Cardiac muscle cell (in vitro differentiated cells and primary cell): ENCODE measurements around the gene ZRANB3. TPM values are rescaled to one million over a fixed set of nuclear protein-coding genes. Genes with fewer than 3 reads are reported as not detected.
A peak's percentile ranks its signal among the peaks of the same experiment; 100 is the strongest.
"Not testable (repeated sequence)": the region's sequence is repeated elsewhere in the genome, so short reads cannot be mapped to it uniquely, and the experiment has no call there.

Source experiments
- DNase-seq, 2 donors: peaks; one replicate each; pipeline versions ENCODE4 v3.0.0 to v3.0.0-alpha.2; 2010 to 2017; ENCODE audit warnings: low read depth in 1 of 2, low spot score in 1 of 2
- H3K27ac ChIP-seq: fragments of 200-600 bp; sonication (generic); 2 replicates; pipeline ENCODE4 v1.5.1; 2016
- H3K27me3 ChIP-seq: fragments of 200-600 bp; sonication (generic); 2 replicates; pipeline ENCODE4 v1.6.0; 2016; ENCODE audit warnings: control low read depth
- H3K36me3 ChIP-seq: fragments of 200-600 bp; sonication (generic); 2 replicates; pipeline ENCODE4 v1.5.1; 2016; ENCODE audit warnings: control low read depth
- H3K4me1 ChIP-seq: fragments of 200-600 bp; sonication (generic); 2 replicates; pipeline ENCODE4 v1.8.1; 2017; ENCODE audit warnings: low read depth, mild to moderate bottlenecking, mixed run types
- H3K4me3 ChIP-seq: fragments of 200-600 bp; sonication (generic); 2 replicates; pipeline ENCODE4 v1.5.1; 2016; ENCODE audit warnings: mild to moderate bottlenecking
- H3K9me3 ChIP-seq: fragments of 200-600 bp; sonication (generic); 2 replicates; pipeline ENCODE4 v1.5.1; 2017; ENCODE audit warnings: low read depth, mild to moderate bottlenecking, control low read depth
- polyA plus RNA-seq: library from polyadenylated mRNA; unstranded; fragments of >200 nt; fragmentation: Nextera tagmentation; extraction: Ambion mirVana; gene quantifications from 2 replicates; pipeline ENCODE4 v1.2.1, GENCODE V29; 2016
- total RNA-seq: library from RNA; depleted of rRNA; stranded (reverse); fragments of >200 nt; gene quantifications from 2 replicates; pipeline ENCODE4 v1.2.3, GENCODE V29; 2016
- TF ChIP-seq, protein P1 (sequence below): IDR thresholded peaks from 2 replicates; pipeline ENCODE4 v1.5.1; 2012; ENCODE audit warnings: low read depth, mild to moderate bottlenecking, low read length

The ZRANB3 gene
- total and polyA plus RNA-seq, 2 experiments from 2014 or later, result 3.9 to 8.8 TPM

DNA sequence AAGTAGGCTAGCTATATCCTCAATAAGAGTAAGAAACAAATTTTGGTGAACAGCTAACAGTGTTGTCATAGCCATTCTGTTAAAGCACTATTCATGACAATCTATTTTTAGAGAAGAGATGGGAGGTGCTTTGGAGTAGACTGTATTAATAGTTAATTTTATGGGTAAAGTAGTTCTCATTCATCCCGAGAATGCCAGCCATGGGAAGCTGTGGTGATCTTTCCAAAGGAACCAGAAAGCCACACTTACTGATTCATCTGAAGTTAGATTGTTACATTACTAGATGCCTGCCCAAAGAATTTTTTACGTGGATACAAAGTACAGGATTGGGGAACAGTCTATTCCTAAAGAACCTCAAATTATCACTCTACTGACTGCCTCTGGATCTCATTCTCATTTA lies 74.6 kb downstream of the ZRANB3 start:
- no peak for DNase-seq
- Histone ChIP-seq H3K27me3 (no peaks in the 10 kb centered on the region), H3K4me1 (no peaks in the 10 kb centered on the region), H3K27ac (no peak overlapping the region), H3K9me3 (no peaks in the 10 kb centered on the region), H3K36me3 (no peaks in the 10 kb centered on the region), H3K4me3 (no peak overlapping the region)
- TF ChIP-seq, protein P1, sequence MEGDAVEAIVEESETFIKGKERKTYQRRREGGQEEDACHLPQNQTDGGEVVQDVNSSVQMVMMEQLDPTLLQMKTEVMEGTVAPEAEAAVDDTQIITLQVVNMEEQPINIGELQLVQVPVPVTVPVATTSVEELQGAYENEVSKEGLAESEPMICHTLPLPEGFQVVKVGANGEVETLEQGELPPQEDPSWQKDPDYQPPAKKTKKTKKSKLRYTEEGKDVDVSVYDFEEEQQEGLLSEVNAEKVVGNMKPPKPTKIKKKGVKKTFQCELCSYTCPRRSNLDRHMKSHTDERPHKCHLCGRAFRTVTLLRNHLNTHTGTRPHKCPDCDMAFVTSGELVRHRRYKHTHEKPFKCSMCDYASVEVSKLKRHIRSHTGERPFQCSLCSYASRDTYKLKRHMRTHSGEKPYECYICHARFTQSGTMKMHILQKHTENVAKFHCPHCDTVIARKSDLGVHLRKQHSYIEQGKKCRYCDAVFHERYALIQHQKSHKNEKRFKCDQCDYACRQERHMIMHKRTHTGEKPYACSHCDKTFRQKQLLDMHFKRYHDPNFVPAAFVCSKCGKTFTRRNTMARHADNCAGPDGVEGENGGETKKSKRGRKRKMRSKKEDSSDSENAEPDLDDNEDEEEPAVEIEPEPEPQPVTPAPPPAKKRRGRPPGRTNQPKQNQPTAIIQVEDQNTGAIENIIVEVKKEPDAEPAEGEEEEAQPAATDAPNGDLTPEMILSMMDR, result no peak

DNA sequence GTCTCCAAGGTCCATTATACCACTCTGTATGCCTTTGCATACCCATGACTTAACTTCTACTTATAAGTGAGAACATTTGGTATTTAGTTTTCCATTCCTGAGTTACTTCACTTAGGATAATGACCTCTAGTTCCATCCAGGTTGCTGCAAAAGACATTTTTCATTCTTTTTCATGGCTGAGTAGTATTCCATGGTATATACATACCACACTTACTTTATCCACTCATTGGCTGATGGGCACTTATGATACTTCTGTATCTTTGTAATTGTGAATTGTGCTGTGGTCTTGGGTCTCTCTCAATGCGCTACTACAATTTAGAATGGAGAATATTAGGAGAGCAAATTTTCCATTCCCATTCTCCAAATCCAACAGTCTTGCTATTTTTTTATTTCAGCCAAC lies 76.4 kb downstream of the ZRANB3 start:
- no peak for DNase-seq
- no peak overlapping the region for H3K4me3 ChIP-seq
- TF ChIP-seq, protein P1, result no peak
- H3K4me1 ChIP-seq, result no peaks in the 10 kb centered on the region
- no peaks in the 10 kb centered on the region for H3K9me3 ChIP-seq
- H3K27me3 ChIP-seq, result no peaks in the 10 kb centered on the region
- no peak overlapping the region for H3K27ac ChIP-seq
- H3K36me3 ChIP-seq, result no peaks in the 10 kb centered on the region

DNA sequence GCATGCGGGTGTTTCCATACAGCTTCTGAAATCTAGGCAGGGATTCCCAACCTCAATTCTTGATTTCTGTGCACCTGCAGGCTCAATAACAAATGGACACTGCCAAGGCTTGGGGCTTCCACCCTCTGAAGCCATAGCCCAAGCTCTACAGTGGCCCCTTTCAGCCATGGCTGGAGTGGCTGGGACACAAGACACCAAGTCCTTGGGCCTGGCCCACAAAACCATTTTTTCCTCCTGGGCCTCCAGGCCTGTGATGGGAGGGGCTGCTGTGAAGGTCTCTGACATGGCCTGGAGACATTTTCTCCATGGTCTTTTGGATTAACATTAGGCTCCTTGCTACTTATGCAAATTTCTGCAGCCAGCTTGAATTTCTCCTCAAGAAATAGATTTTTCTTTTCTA lies 78.0 kb downstream of the ZRANB3 start:
- not testable (repeated sequence) for H3K9me3 ChIP-seq, DNase-seq, H3K4me3 ChIP-seq, H3K27me3 ChIP-seq, H3K27ac ChIP-seq, H3K36me3 ChIP-seq, H3K4me1 ChIP-seq

DNA sequence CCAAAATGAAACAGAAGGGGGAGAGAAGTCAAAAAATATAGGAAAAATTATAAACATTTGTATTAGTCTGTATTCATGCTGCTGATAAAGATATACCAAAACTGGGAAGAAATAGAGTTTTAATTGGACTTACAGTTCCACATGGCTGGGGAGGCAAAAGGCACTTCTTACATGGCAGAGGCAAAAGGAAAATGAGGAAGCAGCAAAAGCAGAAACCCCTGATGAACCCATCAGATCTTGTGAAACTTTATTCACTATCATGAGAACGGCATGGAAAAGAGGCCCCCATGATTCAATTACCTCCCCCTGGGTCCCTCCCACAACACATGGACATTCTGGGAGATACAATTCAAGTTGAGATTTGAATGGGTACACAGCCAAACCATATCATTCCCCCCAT lies 79.1 kb downstream of the ZRANB3 start:
- no peaks in the 10 kb centered on the region for H3K27me3 ChIP-seq
- H3K27ac ChIP-seq, result no peak overlapping the region
- TF ChIP-seq, protein P1, result no peak
- no peaks in the 10 kb centered on the region for H3K9me3 ChIP-seq
- no peak for DNase-seq
- H3K36me3 ChIP-seq, result no peaks in the 10 kb centered on the region
- no peaks in the 10 kb centered on the region for H3K4me1 ChIP-seq
- H3K4me3 ChIP-seq, result no peak overlapping the region

DNA sequence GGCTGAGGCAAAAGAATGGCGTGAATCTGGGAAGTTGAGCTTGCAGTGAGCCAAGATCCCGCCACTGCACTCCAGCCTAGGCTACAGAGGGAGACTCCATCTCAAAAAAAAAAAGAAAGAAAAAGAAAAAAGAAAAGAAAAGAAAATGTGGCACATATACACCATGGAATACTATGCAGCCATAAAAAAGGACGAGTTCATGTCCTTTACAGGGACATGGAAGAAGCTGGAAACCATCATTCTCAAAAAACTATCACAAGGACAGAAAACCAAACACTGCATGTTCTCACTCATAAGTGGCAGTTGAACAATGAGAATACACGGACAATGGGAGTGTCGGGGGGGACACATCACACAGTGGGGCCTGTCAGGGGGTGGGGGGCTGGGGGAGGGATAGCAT lies 88.0 kb downstream of the ZRANB3 start:
- not testable (repeated sequence) for H3K4me3 ChIP-seq, H3K27ac ChIP-seq, H3K27me3 ChIP-seq, H3K36me3 ChIP-seq, DNase-seq, H3K4me1 ChIP-seq, H3K9me3 ChIP-seq

DNA sequence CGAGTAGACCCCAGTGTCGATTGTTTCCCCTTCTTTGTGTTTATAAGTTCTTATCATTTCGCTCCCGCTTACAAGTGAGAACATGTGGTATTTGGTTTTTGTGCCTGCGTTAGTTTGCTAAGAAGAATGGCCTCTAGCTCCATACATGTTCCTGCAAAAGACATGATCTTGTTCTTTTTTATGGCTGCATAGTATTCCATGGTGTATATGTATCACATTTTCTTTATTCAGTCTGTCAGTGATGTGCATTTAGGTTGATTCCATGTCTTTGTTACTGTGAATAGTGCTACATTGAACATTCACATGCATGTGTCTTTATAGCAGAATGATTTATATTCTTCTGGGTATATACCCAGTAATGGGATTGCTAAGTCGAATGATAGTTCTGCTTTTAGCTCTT lies 95.9 kb downstream of the ZRANB3 start:
- H3K4me3 ChIP-seq, H3K4me1 ChIP-seq, H3K36me3 ChIP-seq, H3K27ac ChIP-seq, DNase-seq, H3K9me3 ChIP-seq, H3K27me3 ChIP-seq: not testable (repeated sequence)

DNA sequence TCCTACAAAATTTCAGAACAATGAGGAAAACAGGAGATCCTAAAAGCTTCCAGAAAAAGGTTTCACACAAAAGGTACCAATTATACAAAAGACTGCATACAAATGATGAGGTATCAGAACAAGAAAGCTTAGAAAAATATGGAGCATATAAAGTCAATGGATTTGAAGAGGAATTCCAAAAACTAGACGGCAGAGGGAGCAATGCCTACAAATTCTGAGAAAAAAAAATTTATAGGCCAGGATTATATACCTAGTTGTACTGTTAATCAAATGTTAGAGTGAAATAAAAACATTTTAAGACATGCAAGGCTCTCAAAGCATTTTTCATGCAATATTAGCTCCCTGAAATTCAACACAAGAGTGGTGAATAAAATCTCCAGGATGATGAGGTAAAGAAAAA lies 106.2 kb downstream of the ZRANB3 start:
- no peaks in the 10 kb centered on the region for H3K36me3 ChIP-seq
- TF ChIP-seq, protein P1, result no peak
- no peak overlapping the region for H3K27ac ChIP-seq
- H3K4me1 ChIP-seq, result no peaks in the 10 kb centered on the region
- H3K9me3 ChIP-seq, result no peaks in the 10 kb centered on the region
- no peaks in the 10 kb centered on the region for H3K27me3 ChIP-seq
- H3K4me3 ChIP-seq, result no peak overlapping the region
- DNase-seq, result peak in 1 of 2 donors; percentile 4
